Ovary (tissue), 3 donors: Measurements from ENCODE around the gene DRAP1.

Source experiments
- CTCF ChIP-seq, 3 donors: fragments of 450-650 bp in 2 of 3; fragments of 200-600 bp in 1 of 3; IDR thresholded peaks; one replicate each; pipeline versions ENCODE4 v1.5.1 to v1.8.0; 2016 to 2022; ENCODE audit warnings: antibody characterized with exemption in 3 of 3, mild to moderate bottlenecking in 1 of 3
- POLR2A ChIP-seq: fragments of 450-650 bp; IDR thresholded peaks from one replicate; pipeline ENCODE4 v1.6.1; 2017; ENCODE audit warnings: antibody characterized with exemption, mild to moderate bottlenecking, moderate library complexity
- donor health status: DM: no; HTN: no; CAD: no.

- no peak for TF ChIP-seq POLR2A
- TF ChIP-seq CTCF (IDR thresholded peaks at IDR 0.05) = no peak
Measured at GRCh38 chr11:65932558-65932919, 13.3 kb downstream of the DRAP1 start.
